Endometrial microvascular endothelial cells (primary cell): ENCODE measurements around the gene RNF181. TPM values are rescaled to one million over a fixed set of nuclear protein-coding genes. Genes with fewer than 3 reads are reported as not detected.
"Not testable (repeated sequence)": the region's sequence is repeated elsewhere in the genome, so short reads cannot be mapped to it uniquely, and the experiment has no call there.

Source experiments
- in situ Hi-C: cut with HindIII; loops from 2 replicates; pipeline ENCODE4 v1.10.0; 2017; ENCODE audit warnings: low sequenced_read_pairs, low pct_unique_long_range_greater_than_20kb; ENCODE audit errors: inconsistent ontology term
- total RNA-seq: library from RNA; depleted of rRNA; stranded (reverse); fragments of >200 nt; gene quantifications from one replicate; pipeline ENCODE4 v1.2.3, GENCODE V29; 2015; ENCODE audit errors: inconsistent ontology term

The RNF181 gene
- total RNA-seq, 1 donor from 2014 or later: 174 TPM

GRCh38 chr2:85606116-85606455 is 10.5 kb downstream of the RNF181 start:
- in situ Hi-C loops: no loop called here

GRCh38 chr2:85607268-85608215 is 12.0 kb downstream of the RNF181 start:
- in situ Hi-C loops: no loop called here

- in situ Hi-C loops: no loop called here
Observed at GRCh38 chr2:85611217-85611704, 15.7 kb downstream of the RNF181 start.

- in situ Hi-C loops: no loop called here
Observed at GRCh38 chr2:85611705-85612587, 16.4 kb downstream of the RNF181 start, which contains the start of gene C2orf68. TSS of gene C2orf68 (minus strand) at chr2:85612066. CDS start at chr2:85611984, 82 bp downstream.

GRCh38 chr2:85613717-85614515 is 18.4 kb downstream of the RNF181 start:
- in situ Hi-C loops: no loop called here

- in situ Hi-C loops: not testable (repeated sequence)
Observed at GRCh38 chr2:85614757-85615156, 19.2 kb downstream of the RNF181 start.

GRCh38 chr2:85615413-85615728 is 19.8 kb downstream of the RNF181 start:
- in situ Hi-C loops: no loop called here

GRCh38 chr2:85617723-85618122 is 22.2 kb downstream of the RNF181 start:
- in situ Hi-C loops: not testable (repeated sequence)

DNA sequence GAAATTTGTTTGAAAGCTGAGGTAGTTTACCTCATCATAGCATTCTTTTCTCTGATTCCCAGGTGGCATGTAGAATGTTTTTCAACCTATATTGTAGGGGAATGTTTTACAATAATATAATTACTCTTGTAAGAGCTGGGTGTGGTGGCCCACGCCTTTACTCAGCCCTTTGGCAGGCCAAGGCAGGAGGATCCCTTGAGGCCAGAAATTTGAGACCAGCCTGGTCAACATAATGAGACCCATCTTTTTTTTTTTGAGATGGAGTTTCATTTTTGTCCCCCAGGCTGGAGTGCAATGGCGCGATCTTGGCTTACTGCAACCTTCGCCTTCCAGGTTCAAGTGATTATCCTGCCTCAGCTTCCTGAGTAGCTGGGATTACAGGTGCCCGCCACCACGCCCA is 24.1 kb downstream of the RNF181 start:
- in situ Hi-C loops: no loop called here

DNA sequence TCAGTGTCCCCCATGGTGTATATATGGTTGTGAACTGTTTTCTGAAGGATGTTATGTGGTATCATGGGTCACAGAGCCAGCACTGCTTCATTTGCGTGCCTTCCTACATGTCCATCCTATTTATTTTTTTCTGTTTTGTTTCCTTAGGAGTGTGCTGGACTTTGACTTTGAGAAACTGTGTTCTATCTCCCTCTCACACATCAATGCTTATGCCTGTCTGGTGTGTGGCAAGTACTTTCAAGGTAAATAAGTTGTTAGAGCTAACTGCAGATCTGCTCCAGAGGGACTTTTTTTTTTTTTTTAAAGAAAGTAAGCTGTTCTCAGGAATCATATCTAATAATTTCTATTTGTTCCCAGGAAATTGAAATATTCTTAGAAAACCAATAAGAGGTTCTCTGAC is 25.8 kb downstream of the RNF181 start:
- in situ Hi-C loops: no loop called here

DNA sequence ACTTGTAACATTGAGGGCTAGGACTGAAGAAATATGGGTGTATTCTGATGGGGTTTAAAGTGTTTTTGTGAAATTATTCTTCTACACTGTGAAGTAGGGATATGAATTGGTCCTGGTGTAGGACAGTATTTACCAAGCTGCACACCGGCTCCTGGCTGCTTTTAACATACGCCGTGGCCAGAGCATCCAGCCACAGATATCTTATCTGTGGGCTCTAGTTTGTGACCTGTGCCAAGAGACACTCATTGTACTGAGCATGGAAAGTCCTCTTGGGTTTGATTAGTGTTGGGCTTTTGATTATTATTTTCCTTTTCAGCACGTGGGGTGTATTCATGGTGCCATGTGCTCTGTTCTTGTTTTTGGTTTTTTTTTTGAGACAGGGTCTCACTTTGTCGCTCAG is 28.4 kb downstream of the RNF181 start:
- in situ Hi-C loops: no loop called here

- in situ Hi-C loops: no loop called here
Observed at GRCh38 chr2:85628658-85629057, 33.1 kb downstream of the RNF181 start.

DNA sequence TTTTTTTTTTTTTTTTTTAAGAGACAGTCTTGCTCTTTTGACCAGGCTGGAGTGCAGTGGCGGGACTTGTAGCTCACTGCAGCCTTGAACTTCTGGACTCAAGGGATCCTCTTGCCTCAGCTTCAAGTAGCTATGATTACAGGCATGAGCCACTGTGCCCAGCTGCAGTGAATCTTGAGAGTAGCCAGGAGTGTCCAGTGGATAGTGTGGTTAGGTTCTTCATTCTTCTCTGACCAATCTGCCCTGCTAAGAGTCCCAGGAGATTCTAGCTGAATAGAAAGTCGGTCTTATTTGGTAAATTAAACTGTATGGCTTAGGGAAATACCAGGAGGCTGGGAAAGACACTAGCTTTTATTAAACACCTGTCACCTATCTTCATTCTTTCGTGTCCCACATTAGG is 35.8 kb downstream of the RNF181 start:
- in situ Hi-C loops: no loop called here

- in situ Hi-C loops: no loop called here
Observed at GRCh38 chr2:85635011-85635410, 39.5 kb downstream of the RNF181 start.

DNA sequence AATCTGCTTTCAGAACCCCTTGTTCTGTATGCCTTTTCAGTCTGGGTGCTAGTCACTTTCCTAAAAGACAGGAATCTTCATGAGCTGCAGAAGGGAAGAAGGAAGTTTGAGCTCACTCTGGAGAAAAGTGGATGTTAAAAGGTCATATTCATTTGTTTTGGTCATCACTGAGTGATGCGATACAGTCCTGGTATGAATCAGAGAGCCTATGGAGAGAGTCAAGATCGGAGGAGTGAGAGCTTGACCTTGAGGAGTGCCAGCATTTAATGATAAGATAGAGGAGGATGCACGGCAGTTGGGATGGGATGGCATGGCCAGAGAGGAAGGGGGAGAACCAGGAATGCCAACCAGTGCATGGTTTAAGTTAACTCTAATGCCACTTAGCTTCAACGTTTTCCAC is 40.1 kb downstream of the RNF181 start:
- in situ Hi-C loops: no loop called here

DNA sequence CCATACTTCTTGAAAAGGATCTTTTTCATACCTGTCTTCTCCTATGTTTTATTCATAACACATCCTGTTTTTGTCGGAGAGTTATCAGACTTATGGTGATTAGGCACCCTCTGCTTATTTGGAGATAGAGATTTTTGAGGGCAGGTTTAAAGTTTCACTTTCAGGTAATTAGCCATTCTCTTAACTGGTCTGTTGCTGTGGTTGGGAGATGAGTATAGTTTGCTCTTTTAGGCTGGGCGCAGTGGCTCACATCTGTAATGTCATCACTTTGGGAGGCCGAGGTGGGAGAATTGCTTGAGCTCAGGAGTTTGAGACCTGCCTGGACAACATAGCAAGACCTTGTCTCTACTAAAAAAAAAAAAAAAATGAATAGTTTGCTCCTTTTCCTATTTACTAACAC is 47.2 kb downstream of the RNF181 start:
- in situ Hi-C loops: no loop called here

GRCh38 chr2:85644909-85645308 is 49.4 kb downstream of the RNF181 start:
- in situ Hi-C loops: no loop called here

DNA sequence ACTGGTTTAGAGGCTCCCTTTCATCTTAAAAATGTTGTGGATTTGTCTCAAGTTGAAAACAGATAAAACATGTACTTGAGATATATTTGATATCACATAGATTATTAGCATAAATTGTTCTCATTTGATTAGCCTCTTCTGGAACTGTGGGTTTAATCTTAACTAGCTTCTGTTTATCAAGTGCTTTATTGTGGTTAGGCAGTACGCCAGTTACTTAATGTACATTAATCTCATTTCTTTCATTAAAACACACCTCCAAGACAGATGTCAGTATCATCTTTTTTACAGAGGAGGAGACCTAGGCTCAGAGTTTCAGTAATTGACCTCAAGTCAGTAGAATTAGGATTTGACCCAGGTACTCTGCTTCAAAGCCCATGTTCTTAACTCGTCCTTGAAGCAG is 50.6 kb downstream of the RNF181 start:
- in situ Hi-C loops: no loop called here
